Mucosa of rectum (tissue), 2 donors: ENCODE measurements around the gene SNX6.
"Not testable (repeated sequence)": the region's sequence is repeated elsewhere in the genome, so short reads cannot be mapped to it uniquely, and the experiment has no call there.

Source experiments
- H3K27ac ChIP-seq, 2 donors: one replicate each; pipeline ENCODE4 v1.7.0; 2013; ENCODE audit warnings: inconsistent platforms in 2 of 2, low read depth in 2 of 2, low read length in 2 of 2
- H3K27me3 ChIP-seq, 2 donors: one replicate each; pipeline ENCODE4 v1.7.0; 2013; ENCODE audit warnings: low read length in 2 of 2; ENCODE audit not compliant: control insufficient read depth in 2 of 2, insufficient read depth in 2 of 2
- H3K36me3 ChIP-seq, 2 donors: one replicate each; pipeline ENCODE4 v1.7.0; 2013; ENCODE audit warnings: low read length in 2 of 2; ENCODE audit not compliant: control insufficient read depth in 2 of 2, insufficient read depth in 2 of 2
- H3K4me1 ChIP-seq, 2 donors: one replicate each; pipeline ENCODE4 v1.7.0; 2013; ENCODE audit warnings: low read length in 2 of 2, mild to moderate bottlenecking in 1 of 2; ENCODE audit not compliant: control insufficient read depth in 2 of 2, insufficient read depth in 2 of 2
- H3K4me3 ChIP-seq, 2 donors: one replicate each; pipeline ENCODE4 v1.7.0; 2013; ENCODE audit warnings: low read length in 2 of 2
- H3K9ac ChIP-seq, 2 donors: one replicate each; pipeline ENCODE4 v1.7.0; 2013; ENCODE audit warnings: low read length in 2 of 2, low read depth in 1 of 2, mild to moderate bottlenecking in 1 of 2
- H3K9me3 ChIP-seq, 2 donors: one replicate each; pipeline ENCODE4 v1.7.0; 2013; ENCODE audit warnings: low read length in 2 of 2; ENCODE audit not compliant: control insufficient read depth in 2 of 2
- donor health status: healthy.
- donor health status: Normal muscosa, but diverticular disease.

The SNX6 gene

DNA sequence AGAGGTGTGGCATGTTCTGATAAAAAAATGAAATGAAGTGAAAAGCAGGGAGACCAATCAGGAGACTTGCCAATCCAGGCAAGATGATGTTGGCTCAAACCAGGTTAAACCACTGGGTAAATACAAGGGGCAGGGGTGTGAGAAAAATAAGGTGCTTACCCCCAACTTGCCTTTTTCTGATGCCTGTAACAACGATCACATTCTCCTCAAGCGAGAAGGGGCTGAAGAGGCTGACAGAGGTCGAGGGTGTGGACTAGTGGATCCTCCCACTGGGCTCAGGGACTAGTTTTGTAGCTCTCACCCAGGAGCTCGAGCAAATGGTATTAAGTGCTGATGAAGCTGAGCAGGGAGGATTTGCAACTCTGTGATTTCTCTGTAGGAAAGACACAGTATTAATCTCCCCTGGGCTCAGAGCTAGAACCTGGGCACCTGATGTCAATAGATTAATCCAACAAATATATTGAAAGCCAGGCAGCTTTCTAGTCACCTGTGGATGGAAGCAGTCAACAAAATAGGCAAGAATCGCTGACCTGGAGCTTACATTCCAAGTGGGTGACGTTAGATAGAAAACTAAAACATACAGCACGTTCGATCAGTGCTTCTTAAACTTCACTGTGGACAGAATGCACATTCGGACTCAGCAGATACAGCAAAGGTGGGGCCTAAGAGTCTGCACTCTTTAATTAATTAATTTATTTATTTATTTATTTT, 75.3 kb downstream of the SNX6 start:
- peak overlapping the region in 1 of 2 donors; percentile 58 for H3K4me3 ChIP-seq

DNA sequence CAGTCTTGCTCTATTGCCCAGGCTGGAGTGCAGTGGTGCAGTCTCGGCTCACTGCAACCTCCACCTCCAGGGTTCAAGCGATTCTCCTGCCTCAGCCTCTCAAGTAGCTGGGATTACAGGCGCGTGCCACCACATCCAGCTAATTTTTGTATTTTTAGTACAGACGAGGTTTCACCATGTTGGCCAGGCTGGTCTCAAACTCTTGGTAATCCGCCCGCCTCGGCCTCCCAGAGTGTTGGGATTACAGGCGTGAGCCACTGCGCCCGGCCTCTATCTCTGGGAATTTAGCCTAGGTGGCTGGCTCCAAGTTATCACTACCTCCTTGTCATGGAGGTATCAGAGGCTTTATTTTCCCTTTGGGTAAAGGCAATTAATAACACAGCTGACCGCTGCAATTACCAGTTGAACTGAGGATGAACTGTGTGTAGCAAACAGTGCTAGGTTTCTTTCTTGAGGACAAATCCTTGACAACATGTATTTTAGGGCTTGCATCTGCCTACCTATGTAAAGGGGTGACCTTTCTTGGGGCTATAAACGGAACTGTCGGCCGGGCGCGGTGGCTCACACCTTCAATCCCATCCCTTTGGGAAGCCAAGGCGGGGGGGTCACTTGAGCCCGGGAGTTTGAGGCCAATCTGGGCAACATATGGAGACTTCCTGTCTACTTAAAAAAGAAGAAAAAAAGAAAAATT, 80.5 kb downstream of the SNX6 start:
- not testable (repeated sequence) for H3K36me3 ChIP-seq, H3K9me3 ChIP-seq, H3K4me1 ChIP-seq, H3K9ac ChIP-seq, H3K27ac ChIP-seq, H3K27me3 ChIP-seq, H3K4me3 ChIP-seq

More for the DNA sequence above, 75.3 kb downstream of the SNX6 start:
- peak overlapping the region in 1 of 2 donors; percentile 32 for H3K9ac ChIP-seq
- peaks cover 0 to 7% of the 10 kb centered on the region in 2 donors for H3K4me1 ChIP-seq
- H3K27me3 ChIP-seq, result no peaks in the 10 kb centered on the region
- H3K27ac ChIP-seq, result peak overlapping the region in 1 of 2 donors; percentile 20
- no peaks in the 10 kb centered on the region for H3K36me3 ChIP-seq
- H3K9me3 ChIP-seq, result no peaks in the 10 kb centered on the region

DNA sequence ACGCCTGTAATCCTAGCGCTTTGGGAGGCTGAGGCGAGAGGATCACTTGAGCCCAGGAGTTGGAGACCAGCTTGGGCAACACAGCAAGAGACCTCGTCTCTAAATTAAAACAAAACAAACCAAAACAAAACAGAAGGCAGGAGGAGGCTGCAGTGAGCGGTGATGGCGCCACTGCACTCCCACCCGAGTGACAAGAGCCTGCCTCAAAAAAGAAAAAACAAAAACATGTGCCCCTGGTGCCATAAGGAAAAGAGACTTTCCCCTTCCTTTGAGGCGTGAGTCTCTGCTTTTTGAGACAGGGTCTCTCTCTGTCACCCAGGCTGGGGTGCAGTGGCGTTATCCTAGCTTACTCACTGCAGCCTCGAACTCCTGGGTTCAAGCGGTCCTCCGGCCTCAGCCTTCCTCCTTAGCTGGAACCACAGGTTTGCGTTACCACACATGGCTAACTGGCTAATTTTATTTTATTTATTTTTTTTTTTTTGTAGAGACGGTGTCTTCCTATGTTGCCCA, 81.4 kb downstream of the SNX6 start:
- no peaks in the 10 kb centered on the region for H3K9me3 ChIP-seq
- H3K4me1 ChIP-seq, result no peaks in the 10 kb centered on the region

DNA sequence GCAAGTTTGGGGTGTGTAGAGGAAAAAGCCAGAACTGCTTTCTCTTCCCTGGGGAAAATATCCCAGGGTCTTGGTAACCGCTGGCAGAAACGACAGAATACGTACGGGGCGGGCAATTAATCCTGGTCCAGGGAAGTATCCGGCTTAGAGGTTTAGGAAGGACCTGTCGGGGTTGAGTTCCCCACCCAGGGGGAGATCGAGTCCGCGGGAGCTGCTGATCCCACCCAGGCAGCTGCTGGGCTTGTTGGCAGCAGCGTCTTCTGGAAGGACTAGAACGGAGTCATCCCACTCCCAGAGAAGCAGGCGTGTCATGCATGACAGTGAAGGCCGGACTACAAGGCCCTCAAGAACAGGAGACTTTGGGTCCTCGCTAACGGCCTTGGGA, 82.8 kb downstream of the SNX6 start:
- H3K4me1 ChIP-seq, H3K27me3 ChIP-seq, H3K27ac ChIP-seq, H3K9me3 ChIP-seq, H3K9ac ChIP-seq, H3K4me3 ChIP-seq, H3K36me3 ChIP-seq: not testable (repeated sequence)

More for the DNA sequence above, 81.4 kb downstream of the SNX6 start:
- no peak overlapping the region for H3K9ac ChIP-seq
- no peaks in the 10 kb centered on the region for H3K36me3 ChIP-seq
- H3K4me3 ChIP-seq, result peak overlapping the region in 1 of 2 donors; percentile 4
- no peaks in the 10 kb centered on the region for H3K27me3 ChIP-seq
- H3K27ac ChIP-seq, result no peak overlapping the region

DNA sequence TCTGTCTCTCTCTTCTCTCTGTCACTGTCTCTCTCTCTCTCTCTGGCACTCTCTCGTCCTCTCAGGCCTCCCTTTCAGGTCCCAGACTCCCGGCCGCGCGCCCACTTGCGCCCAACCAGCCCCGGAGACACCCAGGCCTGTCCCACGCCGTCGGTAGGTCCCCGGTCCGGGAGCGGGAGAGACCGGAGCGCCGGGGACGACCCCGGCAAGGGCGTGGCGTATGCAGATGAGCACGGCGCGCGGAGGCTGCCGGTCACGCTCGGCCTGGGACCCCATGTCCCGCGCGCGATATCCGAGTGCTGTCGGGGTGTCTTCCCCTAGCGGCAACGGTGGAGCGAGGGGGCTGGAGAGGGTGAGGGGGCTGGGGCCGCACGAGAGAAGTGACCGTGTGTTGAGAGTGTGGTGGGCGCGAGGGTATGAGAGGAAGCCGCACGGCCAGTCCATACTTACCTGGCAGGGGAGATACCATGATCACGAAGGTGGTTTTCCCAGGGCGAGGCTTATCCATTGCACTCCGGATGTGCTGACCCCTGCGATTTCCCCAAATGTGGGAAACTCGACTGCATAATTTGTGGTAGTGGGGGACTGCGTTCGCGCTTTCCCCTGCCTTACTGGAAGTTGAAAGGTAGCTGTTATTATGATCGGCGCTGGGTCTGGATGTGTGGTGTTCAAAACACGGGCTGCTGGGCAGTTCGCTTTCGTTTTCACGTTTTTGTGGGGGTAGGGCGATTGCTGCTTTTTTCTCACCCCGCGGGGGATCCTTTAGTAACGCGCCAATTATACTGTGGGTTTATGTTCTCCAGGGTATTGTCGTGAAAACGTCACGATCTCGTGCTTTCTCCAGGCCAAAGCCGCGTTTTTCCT, 83.4 kb downstream of the SNX6 start:
- not testable (repeated sequence) for H3K9ac ChIP-seq, H3K4me3 ChIP-seq, H3K9me3 ChIP-seq, H3K4me1 ChIP-seq, H3K36me3 ChIP-seq, H3K27me3 ChIP-seq, H3K27ac ChIP-seq

DNA sequence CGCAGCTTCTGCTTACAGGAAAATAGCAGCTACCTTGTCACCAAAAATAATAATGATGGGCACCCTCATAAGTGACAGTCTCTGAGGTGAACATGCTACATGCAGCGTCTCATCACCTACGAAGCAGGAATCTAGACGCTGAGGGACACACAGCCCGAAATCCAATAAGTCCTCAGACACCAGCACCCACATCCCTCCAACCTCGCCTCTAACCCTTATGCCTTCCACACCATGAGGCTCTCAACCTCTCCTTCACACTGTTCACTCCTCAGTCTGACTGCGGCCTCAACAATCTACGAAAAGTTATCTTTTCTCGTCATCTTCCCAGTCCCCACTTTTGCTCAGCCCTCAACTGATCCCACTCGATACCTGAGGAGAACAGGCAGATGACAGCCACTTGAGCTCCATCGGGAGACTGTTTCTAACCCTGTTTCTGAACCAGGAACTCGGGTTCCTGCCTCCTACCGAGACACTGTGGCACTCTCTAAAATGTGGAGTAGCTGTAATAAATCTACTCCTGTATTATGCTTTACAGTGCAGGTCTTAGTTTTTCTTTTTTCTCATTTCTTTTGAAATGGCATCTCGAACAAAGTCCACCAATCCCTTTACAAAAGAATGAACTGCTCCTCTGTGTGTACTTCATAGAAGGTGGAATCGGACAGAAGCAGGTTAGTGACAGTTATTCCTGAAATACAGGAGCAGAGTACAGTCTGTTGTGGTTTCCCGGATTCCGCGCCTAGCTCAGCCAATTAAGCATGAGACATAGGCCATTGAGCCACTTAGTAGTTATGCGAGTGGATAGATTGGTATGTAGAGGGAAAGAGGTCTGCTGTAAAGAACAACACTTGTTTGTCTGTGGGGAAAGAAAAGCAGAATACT, 89.5 kb downstream of the SNX6 start:
- Histone ChIP-seq H3K27ac (peak overlapping the region; percentile 63 to 92), H3K4me1 (peaks cover 13% of the 10 kb centered on the region in 2 donors), H3K4me3 (peak overlapping the region; percentile 91), H3K9ac (peak overlapping the region; percentile 18 to 97)
- not testable (repeated sequence) for H3K27me3 ChIP-seq, H3K36me3 ChIP-seq, H3K9me3 ChIP-seq

DNA sequence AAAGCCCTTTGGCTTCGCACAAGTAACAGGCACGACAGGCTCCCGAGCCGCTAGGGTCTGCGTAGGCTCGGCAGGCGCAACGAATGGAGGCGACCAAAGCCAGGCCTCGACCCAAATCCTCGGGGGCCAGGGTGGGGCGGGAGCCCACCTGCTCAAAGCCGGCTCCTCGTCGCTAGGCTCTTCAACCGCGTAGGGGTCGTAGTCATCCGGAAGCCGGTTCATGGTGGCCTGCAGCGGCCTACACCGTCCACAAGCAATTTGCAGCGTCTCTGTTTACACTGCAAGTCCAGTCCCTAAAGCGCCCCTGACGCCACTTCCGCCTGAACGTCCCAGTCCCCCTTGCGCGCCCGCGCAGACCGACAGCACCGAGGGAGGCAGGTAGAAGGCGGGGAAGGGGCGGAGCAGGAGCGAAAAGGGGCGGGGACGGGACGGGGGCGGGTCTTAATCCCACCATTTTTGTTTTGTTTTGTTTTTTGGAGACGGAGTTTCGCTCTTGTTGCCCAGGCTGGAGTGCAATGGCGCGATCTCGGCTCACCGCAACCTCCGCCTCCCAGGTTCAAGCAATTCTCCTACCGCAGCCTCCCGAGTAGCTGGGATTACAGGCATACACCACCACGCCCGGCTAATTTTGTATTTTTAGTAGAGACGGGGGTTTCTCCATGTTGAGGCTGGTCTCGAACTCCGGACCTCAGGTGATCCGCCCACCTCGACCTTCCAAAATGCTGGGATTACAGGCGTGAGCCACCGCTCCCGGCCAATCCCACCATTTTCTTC, 90.4 kb downstream of the SNX6 start, which contains the start of gene EAPP:
Gene EAPP, minus strand, starts transcription at position 295 of the 774 bp plus-strand sequence. Its CDS starts 73 bp downstream, at position 222.
- Histone ChIP-seq H3K9ac (peak within 1 kb of the TSS; percentile 97), H3K27ac (peak within 1 kb of the TSS; percentile 92 to 96), H3K4me3 (peak within 1 kb of the TSS; percentile 91), H3K9me3 (no peaks in the 10 kb centered on the region), H3K4me1 (peaks cover 13% of the 10 kb centered on the region in 2 donors), H3K27me3 (no peaks in the 10 kb centered on the region), H3K36me3 (peaks cover 4 to 9% of the 10 kb centered on the region in 2 donors)

DNA sequence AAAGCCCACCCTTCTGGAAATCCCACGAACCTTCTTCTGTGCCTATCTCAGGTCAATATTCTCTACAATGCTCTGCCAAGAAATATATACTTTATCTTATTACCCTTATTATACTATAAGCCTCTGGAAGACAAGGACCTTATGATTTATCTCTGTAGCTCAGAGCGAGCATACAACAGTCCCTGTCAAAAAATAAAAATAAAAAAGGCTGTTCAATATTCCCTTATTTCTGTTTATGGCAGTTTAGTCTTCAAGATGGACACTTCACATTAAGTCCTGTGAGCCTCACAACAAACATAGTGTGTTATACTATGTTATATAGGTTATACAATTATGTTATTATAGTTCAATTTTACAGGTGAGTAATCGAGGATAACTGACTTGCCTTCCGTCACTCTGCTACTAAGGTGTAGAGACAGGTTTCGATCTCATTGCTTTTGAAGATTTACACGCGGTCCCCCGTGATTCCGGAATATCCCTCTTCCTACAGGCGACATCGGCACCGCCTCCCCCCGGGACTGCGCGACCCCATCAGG, 91.0 kb downstream of the SNX6 start:
- H3K4me3 ChIP-seq, result peak overlapping the region; percentile 91
- H3K27me3 ChIP-seq, result no peaks in the 10 kb centered on the region
- H3K4me1 ChIP-seq, result peaks cover 13% of the 10 kb centered on the region in 2 donors

More for the DNA sequence above, 91.0 kb downstream of the SNX6 start:
- peaks cover 4 to 9% of the 10 kb centered on the region in 2 donors for H3K36me3 ChIP-seq
- H3K9ac ChIP-seq, result peak overlapping the region; percentile 97
- H3K27ac ChIP-seq, result peak overlapping the region; percentile 92 to 96
- H3K9me3 ChIP-seq, result no peaks in the 10 kb centered on the region
